ENCODE results near the gene TMEM54.

- no peak for TF ChIP-seq EZH2 (IDR thresholded peaks at IDR 0.05; ENCODE audit: low read depth)
- TF ChIP-seq, protein P1, sequence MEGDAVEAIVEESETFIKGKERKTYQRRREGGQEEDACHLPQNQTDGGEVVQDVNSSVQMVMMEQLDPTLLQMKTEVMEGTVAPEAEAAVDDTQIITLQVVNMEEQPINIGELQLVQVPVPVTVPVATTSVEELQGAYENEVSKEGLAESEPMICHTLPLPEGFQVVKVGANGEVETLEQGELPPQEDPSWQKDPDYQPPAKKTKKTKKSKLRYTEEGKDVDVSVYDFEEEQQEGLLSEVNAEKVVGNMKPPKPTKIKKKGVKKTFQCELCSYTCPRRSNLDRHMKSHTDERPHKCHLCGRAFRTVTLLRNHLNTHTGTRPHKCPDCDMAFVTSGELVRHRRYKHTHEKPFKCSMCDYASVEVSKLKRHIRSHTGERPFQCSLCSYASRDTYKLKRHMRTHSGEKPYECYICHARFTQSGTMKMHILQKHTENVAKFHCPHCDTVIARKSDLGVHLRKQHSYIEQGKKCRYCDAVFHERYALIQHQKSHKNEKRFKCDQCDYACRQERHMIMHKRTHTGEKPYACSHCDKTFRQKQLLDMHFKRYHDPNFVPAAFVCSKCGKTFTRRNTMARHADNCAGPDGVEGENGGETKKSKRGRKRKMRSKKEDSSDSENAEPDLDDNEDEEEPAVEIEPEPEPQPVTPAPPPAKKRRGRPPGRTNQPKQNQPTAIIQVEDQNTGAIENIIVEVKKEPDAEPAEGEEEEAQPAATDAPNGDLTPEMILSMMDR (conservative IDR thresholded peaks at IDR 0.05), result no peak
These were observed 5.6 kb downstream of the TMEM54 start for GRCh38 chr1:32895325-32896215.

Measured in PC-9 (cell line).